Stomach (tissue), 9 donors: ENCODE data around the gene FBXO11. TPM values are rescaled to one million over a fixed set of nuclear protein-coding genes. Genes with fewer than 3 reads are reported as not detected.
A peak's percentile ranks its signal among the peaks of the same experiment; 100 is the strongest.
"Not testable (repeated sequence)": the region's sequence is repeated elsewhere in the genome, so short reads cannot be mapped to it uniquely, and the experiment has no call there.

Experiments
- DNase-seq, 2 donors: peaks; one replicate each; pipeline versions ENCODE4 v3.0.0 to v3.0.0-alpha.2; 2013 to 2019
- H3K27ac ChIP-seq, 5 donors: fragments of 200-600 bp in 4 of 5; sonication (generic) in 4 of 5; one replicate each; pipeline ENCODE4 v1.5.1; 2013 to 2019; ENCODE audit warnings: mild to moderate bottlenecking in 1 of 5, moderate library complexity in 1 of 5
- H3K27me3 ChIP-seq, 3 donors: fragments of 200-600 bp; sonication (generic); one replicate each; pipeline ENCODE4 v1.5.1; 2017 to 2019; ENCODE audit warnings: mixed run types in 1 of 3
- H3K36me3 ChIP-seq, 4 donors: fragments of 200-600 bp; sonication (generic); 1 replicate in 3 of 4; 2 replicates in 1 of 4; pipeline ENCODE4 v1.5.1; 2016 to 2019
- H3K4me1 ChIP-seq, 4 donors: fragments of 200-600 bp; sonication (generic); one replicate each; pipeline ENCODE4 v1.5.1; 2016 to 2019
- H3K4me3 ChIP-seq, 4 donors: fragments of 200-600 bp; sonication (generic) in 3 of 4; one replicate each; pipeline ENCODE4 v1.5.1; 2016 to 2019; ENCODE audit warnings: mild to moderate bottlenecking in 1 of 4
- H3K9me3 ChIP-seq, 4 donors: fragments of 200-600 bp; sonication (generic); one replicate each; pipeline ENCODE4 v1.5.1; 2016 to 2019
- CTCF ChIP-seq, 7 experiments: fragments of 450-650 bp in 4 of 7; fragments of 200-600 bp in 3 of 7; sonication (generic) in 3 of 7; IDR thresholded peaks; one replicate each; pipeline ENCODE4 v1.5.1; 2016 to 2019; ENCODE audit warnings: antibody characterized with exemption in 7 of 7, control low read depth in 2 of 7, mild to moderate bottlenecking in 1 of 7
- EP300 ChIP-seq: sonication (generic); formaldehyde crosslinking; IDR thresholded peaks from one replicate; pipeline ENCODE4 v1.6.1; 2017; ENCODE audit warnings: antibody characterized with exemption
- POLR2A ChIP-seq, 4 donors: fragments of 450-650 bp; IDR thresholded peaks; one replicate each; pipeline ENCODE4 v1.6.1; 2016; ENCODE audit warnings: antibody characterized with exemption in 4 of 4, control low read depth in 2 of 4, mild to moderate bottlenecking in 1 of 4, moderate library complexity in 1 of 4
- POLR2AphosphoS5 ChIP-seq, 3 donors: sonication (generic); formaldehyde crosslinking; IDR thresholded peaks; one replicate each; pipeline ENCODE4 v1.6.1; 2016; ENCODE audit warnings: antibody characterized with exemption in 3 of 3
- WGBS, 5 donors: extraction: QIAGEN DNeasy Blood & Tissue Kit in 3 of 5; methylation state at CpG; one replicate each; pipeline versions ENCODE4 v1.1.5 to v1.1.7; 2013 to 2018; 5-methylcytosine and 5-hydroxymethylcytosine counted together
- intact Hi-C: fragments of 100-400 bp; cut with DNase I; formaldehyde crosslinking; loops from one replicate; pipeline ENCODE4 v1.15.1; 2023; ENCODE audit warnings: low total_unique reads
- polyA plus RNA-seq, 3 donors: library from polyadenylated mRNA; stranded (reverse); fragments of 200-250 nt; gene quantifications; one replicate each; pipeline ENCODE4 v1.2.3, GENCODE V29; 2013
- total RNA-seq, 5 donors: library from RNA; depleted of rRNA; stranded (reverse); fragments of >200 nt; gene quantifications; one replicate each; pipeline versions ENCODE4 v1.1.0 to v1.2.3, GENCODE V29; 2014 to 2016
- donor health status: healthy with polysubstance abuse.
- donor health status: Bipolar disorder and iron deficiency.
- donor health status: healthy.

The FBXO11 gene
- total and polyA plus RNA-seq, 8 donors = 7.6 to 120 (median 30.8) TPM

GRCh38 chr2:47918043-47918442, 11.7 kb upstream of the FBXO11 start:
- Histone ChIP-seq H3K9me3 (no peaks in the 10 kb centered on the region), H3K36me3 (no peaks in the 10 kb centered on the region), H3K27ac (no peak overlapping the region), H3K4me1 (no peaks in the 10 kb centered on the region), H3K4me3 (no peak overlapping the region), H3K27me3 (no peaks in the 10 kb centered on the region)
- TF ChIP-seq POLR2AphosphoS5 (IDR thresholded peaks at IDR 0.05) = no peak
- no peak for TF ChIP-seq POLR2A (IDR thresholded peaks at IDR 0.05)
- no peak for TF ChIP-seq CTCF (IDR thresholded peaks at IDR 0.05)
- TF ChIP-seq EP300 = no peak
- WGBS, 5 donors = 79 to 94% (median 87%) methylated on average over 3 of the region's 3 CpGs
- DNase-seq = no peak
- intact Hi-C loops = no loop called here

GRCh38 chr2:47917276-47917961, 11.1 kb upstream of the FBXO11 start:
- TF ChIP-seq EP300 = no peak
- no peak for TF ChIP-seq POLR2AphosphoS5 (IDR thresholded peaks at IDR 0.05)
- TF ChIP-seq POLR2A (IDR thresholded peaks at IDR 0.05) = no peak
- no peak for TF ChIP-seq CTCF (IDR thresholded peaks at IDR 0.05)
- WGBS, 5 donors = 56 to 74% (median 66%) methylated on average over 3 of the region's 3 CpGs
- DNase-seq = no peak

GRCh38 chr2:47916412-47916811, 10.1 kb upstream of the FBXO11 start:
- WGBS, 5 donors = 38 to 97% (median 90%) methylated on average over 1 of the region's 1 CpG

More at GRCh38 chr2:47917276-47917961, 11.1 kb upstream of the FBXO11 start:
- no peaks in the 10 kb centered on the region for H3K9me3 ChIP-seq
- H3K27me3 ChIP-seq = no peaks in the 10 kb centered on the region
- H3K27ac ChIP-seq = no peak overlapping the region
- H3K4me3 ChIP-seq = no peak overlapping the region
- H3K4me1 ChIP-seq = no peaks in the 10 kb centered on the region
- no peaks in the 10 kb centered on the region for H3K36me3 ChIP-seq
- intact Hi-C loops = no loop called here

GRCh38 chr2:47910662-47911061, 4.4 kb upstream of the FBXO11 start:
- H3K4me1 ChIP-seq = peaks cover 6 to 10% (median 8%) of the 10 kb centered on the region in 4 donors
- H3K36me3 ChIP-seq, H3K27me3 ChIP-seq, DNase-seq, H3K4me3 ChIP-seq, intact Hi-C loops, H3K9me3 ChIP-seq, H3K27ac ChIP-seq: not testable (repeated sequence)
- WGBS, 5 donors = 88 to 97% (median 92%) methylated on average over 4 of the region's 4 CpGs

More at GRCh38 chr2:47916412-47916811, 10.1 kb upstream of the FBXO11 start:
- no peak for TF ChIP-seq POLR2AphosphoS5 (IDR thresholded peaks at IDR 0.05)
- H3K9me3 ChIP-seq = no peaks in the 10 kb centered on the region
- no peak overlapping the region for H3K4me3 ChIP-seq
- H3K27me3 ChIP-seq = no peaks in the 10 kb centered on the region
- no peak for DNase-seq
- H3K36me3 ChIP-seq = no peaks in the 10 kb centered on the region
- H3K4me1 ChIP-seq = no peaks in the 10 kb centered on the region
- intact Hi-C loops = no loop called here
- H3K27ac ChIP-seq = no peak overlapping the region

GRCh38 chr2:47908682-47909081, 2.4 kb upstream of the FBXO11 start:
- WGBS, 5 donors = 83 to 90% (median 87%) methylated on average over 5 of the region's 5 CpGs
- Histone ChIP-seq H3K4me1 (peaks cover 6 to 14% (median 10%) of the 10 kb centered on the region in 4 donors), H3K27me3 (no peaks in the 10 kb centered on the region), H3K36me3 (no peaks in the 10 kb centered on the region), H3K4me3 (no peak overlapping the region), H3K27ac (no peak overlapping the region), H3K9me3 (no peaks in the 10 kb centered on the region)
- no peak for DNase-seq
- intact Hi-C loops = no loop called here
- TF ChIP-seq EP300 = no peak

GRCh38 chr2:47907039-47907781, 912 bp upstream of the FBXO11 start:
- WGBS, 5 donors = 14 to 19% (median 15%) methylated on average over 15 of the region's 15 CpGs
- peaks cover 9 to 29% (median 21%) of the 10 kb centered on the region in 4 donors for H3K4me1 ChIP-seq
- no peaks in the 10 kb centered on the region for H3K27me3 ChIP-seq
- TF ChIP-seq CTCF (IDR thresholded peaks at IDR 0.05) (peak in 1 of 7 experiments; percentile 52), EP300 (no peak), POLR2A (IDR thresholded peaks at IDR 0.05) (no peak)
- H3K27ac ChIP-seq = peak overlapping the region; percentile 95 to 100 (median 100)
- no peaks in the 10 kb centered on the region for H3K36me3 ChIP-seq
- DNase-seq = peak; percentile 34 to 36
- H3K4me3 ChIP-seq = peak overlapping the region; percentile 65 to 93 (median 86)
- no peaks in the 10 kb centered on the region for H3K9me3 ChIP-seq
- intact Hi-C loops = no loop called here
